ENCODE data around the gene SRF.

The SRF gene

GRCh38 chr6:43127180-43127579 is 43.9 kb upstream of the SRF start:
- TF ChIP-seq SIN3A (IDR thresholded peaks at IDR 0.05; ENCODE audit: borderline replicate concordance, insufficient read depth, low read length) (no peak), FOXP2 (optimal IDR thresholded peaks at IDR 0.05; ENCODE audit: borderline replicate concordance, extremely low read depth, extremely low read length, insufficient read depth) (no peak), TAF1 (IDR thresholded peaks at IDR 0.05; ENCODE audit: borderline replicate concordance, insufficient read depth, low read length) (no peak), POLR2AphosphoS5 (IDR thresholded peaks at IDR 0.05; ENCODE audit: low read depth, low read length) (no peak), REST (IDR thresholded peaks at IDR 0.05; ENCODE audit: insufficient read depth in 1 of 2, low read depth in 2 of 2, low read length in 2 of 2) (no peak)

GRCh38 chr6:43127877-43128276 is 43.2 kb upstream of the SRF start:
- TF ChIP-seq POLR2AphosphoS5 (IDR thresholded peaks at IDR 0.05; ENCODE audit: low read depth, low read length) (no peak), REST (IDR thresholded peaks at IDR 0.05; ENCODE audit: insufficient read depth in 1 of 2, low read depth in 2 of 2, low read length in 2 of 2) (no peak), TAF1 (IDR thresholded peaks at IDR 0.05; ENCODE audit: borderline replicate concordance, insufficient read depth, low read length) (no peak), SIN3A (IDR thresholded peaks at IDR 0.05; ENCODE audit: borderline replicate concordance, insufficient read depth, low read length) (no peak), FOXP2 (optimal IDR thresholded peaks at IDR 0.05; ENCODE audit: borderline replicate concordance, extremely low read depth, extremely low read length, insufficient read depth) (no peak)

- TF ChIP-seq SIN3A (IDR thresholded peaks at IDR 0.05; ENCODE audit: borderline replicate concordance, insufficient read depth, low read length) = no peak
- TF ChIP-seq TAF1 (IDR thresholded peaks at IDR 0.05; ENCODE audit: borderline replicate concordance, insufficient read depth, low read length) = no peak
- no peak for TF ChIP-seq POLR2AphosphoS5 (IDR thresholded peaks at IDR 0.05; ENCODE audit: low read depth, low read length)
- TF ChIP-seq REST (IDR thresholded peaks at IDR 0.05; ENCODE audit: insufficient read depth in 1 of 2, low read depth in 2 of 2, low read length in 2 of 2) = no peak
- TF ChIP-seq FOXP2 (optimal IDR thresholded peaks at IDR 0.05; ENCODE audit: borderline replicate concordance, extremely low read depth, extremely low read length, insufficient read depth) = no peak
Observed at GRCh38 chr6:43128926-43129325, 42.1 kb upstream of the SRF start.

- TF ChIP-seq FOXP2 (optimal IDR thresholded peaks at IDR 0.05; ENCODE audit: borderline replicate concordance, extremely low read depth, extremely low read length, insufficient read depth) (no peak), SIN3A (IDR thresholded peaks at IDR 0.05; ENCODE audit: borderline replicate concordance, insufficient read depth, low read length) (no peak), POLR2AphosphoS5 (IDR thresholded peaks at IDR 0.05; ENCODE audit: low read depth, low read length) (no peak), TAF1 (IDR thresholded peaks at IDR 0.05; ENCODE audit: borderline replicate concordance, insufficient read depth, low read length) (no peak), REST (IDR thresholded peaks at IDR 0.05; ENCODE audit: insufficient read depth in 1 of 2, low read depth in 2 of 2, low read length in 2 of 2) (no peak)
Observed at GRCh38 chr6:43129434-43130194, 41.5 kb upstream of the SRF start.
